GM12892 (cell line): ENCODE measurements around the gene C2orf76.

Source experiments
- POLR2A ChIP-seq: IDR thresholded peaks from 2 replicates; pipeline ENCODE4 v1.6.1; 2011; ENCODE audit warnings: low read depth, low read length, control low read depth
- POLR2AphosphoS5 ChIP-seq: IDR thresholded peaks from 2 replicates; pipeline ENCODE4 v1.6.1; 2011; ENCODE audit warnings: low read depth, low read length, control low read depth

- TF ChIP-seq POLR2A (no peak), POLR2AphosphoS5 (no peak)
Observed at GRCh38 chr2:119295688-119296375, 70.8 kb downstream of the C2orf76 start.
